OCI-LY1 (cell line): ENCODE data around the gene BICRAL.

Experiments
- EZH2 ChIP-seq: fragments of 200-600 bp; sonication (generic), shearing (Covaris generic); IDR thresholded peaks from 2 replicates; pipeline ENCODE4 v1.8.0; 2017; ENCODE audit warnings: borderline replicate concordance, mixed run types, mild to moderate bottlenecking, antibody characterized with exemption, low read length, moderate library complexity, mixed read lengths
- TF ChIP-seq, protein P1 (sequence below): fragments of 200-600 bp; sonication (generic), shearing (Covaris generic); IDR thresholded peaks from 2 replicates; pipeline ENCODE4 v1.5.1; 2017; ENCODE audit warnings: mild to moderate bottlenecking, antibody characterized with exemption, low read length, moderate library complexity, mixed read lengths

DNA sequence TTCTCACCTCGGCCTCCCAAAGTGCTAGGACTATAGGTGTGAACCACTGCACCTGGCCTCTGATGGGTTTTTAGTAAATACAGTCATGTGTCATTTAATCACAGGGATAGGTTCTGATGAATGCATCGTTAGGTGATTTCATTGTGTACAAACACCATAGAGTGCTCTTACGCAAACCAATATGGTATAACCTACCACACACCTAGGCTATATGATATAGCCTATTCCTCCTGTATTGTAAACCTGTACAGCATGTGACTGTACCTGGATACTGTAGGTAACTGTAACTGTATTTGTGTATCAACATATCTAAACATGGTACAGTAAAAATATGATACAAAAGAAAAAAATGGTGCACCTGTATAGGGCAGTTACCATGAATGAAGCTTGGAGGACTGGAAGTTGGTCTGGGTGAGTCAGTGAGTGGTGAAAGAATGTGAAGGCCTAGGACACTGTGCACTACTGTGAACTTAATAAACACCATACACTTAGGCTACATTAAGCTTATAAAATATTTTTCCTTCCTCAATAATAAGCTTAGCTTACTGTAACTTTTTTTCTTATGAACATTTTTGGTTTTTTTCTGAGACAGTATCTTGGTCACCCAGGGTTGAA, 10.0 kb downstream of the BICRAL start:
- TF ChIP-seq, protein P1, sequence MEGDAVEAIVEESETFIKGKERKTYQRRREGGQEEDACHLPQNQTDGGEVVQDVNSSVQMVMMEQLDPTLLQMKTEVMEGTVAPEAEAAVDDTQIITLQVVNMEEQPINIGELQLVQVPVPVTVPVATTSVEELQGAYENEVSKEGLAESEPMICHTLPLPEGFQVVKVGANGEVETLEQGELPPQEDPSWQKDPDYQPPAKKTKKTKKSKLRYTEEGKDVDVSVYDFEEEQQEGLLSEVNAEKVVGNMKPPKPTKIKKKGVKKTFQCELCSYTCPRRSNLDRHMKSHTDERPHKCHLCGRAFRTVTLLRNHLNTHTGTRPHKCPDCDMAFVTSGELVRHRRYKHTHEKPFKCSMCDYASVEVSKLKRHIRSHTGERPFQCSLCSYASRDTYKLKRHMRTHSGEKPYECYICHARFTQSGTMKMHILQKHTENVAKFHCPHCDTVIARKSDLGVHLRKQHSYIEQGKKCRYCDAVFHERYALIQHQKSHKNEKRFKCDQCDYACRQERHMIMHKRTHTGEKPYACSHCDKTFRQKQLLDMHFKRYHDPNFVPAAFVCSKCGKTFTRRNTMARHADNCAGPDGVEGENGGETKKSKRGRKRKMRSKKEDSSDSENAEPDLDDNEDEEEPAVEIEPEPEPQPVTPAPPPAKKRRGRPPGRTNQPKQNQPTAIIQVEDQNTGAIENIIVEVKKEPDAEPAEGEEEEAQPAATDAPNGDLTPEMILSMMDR = no peak
- no peak for TF ChIP-seq EZH2
